Lung microvascular endothelial cell (primary cell): Measurements from ENCODE around the gene FAM180B. TPM values are rescaled to one million over a fixed set of nuclear protein-coding genes. Genes with fewer than 3 reads are reported as not detected.

Experiments used
- DNase-seq, 2 donors: peaks; one replicate each; pipeline versions ENCODE4 v3.0.0 to v3.0.0-alpha.2; 2010; ENCODE audit warnings: low read depth in 2 of 2
- total RNA-seq: library from RNA; depleted of rRNA; stranded (reverse); fragments of >200 nt; gene quantifications from 2 replicates; pipeline ENCODE4 v1.2.1, GENCODE V29; 2014

Gene FAM180B
- total RNA-seq, 1 donor from 2014 or later, result not detected

- peak in 1 of 2 donors; percentile 16 for DNase-seq
These were observed 20.3 kb upstream of the FAM180B start for GRCh38 chr11:47566149-47566698.

DNA sequence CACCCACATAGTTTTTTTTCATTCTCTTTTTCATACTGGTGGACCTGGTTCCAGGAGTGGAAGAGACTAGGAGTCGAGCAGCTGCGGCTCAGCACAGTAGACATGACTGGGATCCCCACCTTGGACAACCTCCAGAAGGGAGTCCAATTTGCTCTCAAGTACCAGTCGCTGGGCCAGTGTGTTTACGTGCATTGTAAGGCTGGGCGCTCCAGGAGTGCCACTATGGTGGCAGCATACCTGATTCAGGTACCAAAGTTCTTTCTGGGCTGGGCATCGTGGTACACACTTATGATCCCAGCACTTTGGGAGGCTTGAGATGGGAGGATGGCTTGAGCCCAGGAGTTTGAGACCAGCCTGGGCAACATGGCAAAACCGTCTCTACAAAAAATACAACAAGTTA, 16.8 kb upstream of the FAM180B start:
- DNase-seq, result no peak

DNA sequence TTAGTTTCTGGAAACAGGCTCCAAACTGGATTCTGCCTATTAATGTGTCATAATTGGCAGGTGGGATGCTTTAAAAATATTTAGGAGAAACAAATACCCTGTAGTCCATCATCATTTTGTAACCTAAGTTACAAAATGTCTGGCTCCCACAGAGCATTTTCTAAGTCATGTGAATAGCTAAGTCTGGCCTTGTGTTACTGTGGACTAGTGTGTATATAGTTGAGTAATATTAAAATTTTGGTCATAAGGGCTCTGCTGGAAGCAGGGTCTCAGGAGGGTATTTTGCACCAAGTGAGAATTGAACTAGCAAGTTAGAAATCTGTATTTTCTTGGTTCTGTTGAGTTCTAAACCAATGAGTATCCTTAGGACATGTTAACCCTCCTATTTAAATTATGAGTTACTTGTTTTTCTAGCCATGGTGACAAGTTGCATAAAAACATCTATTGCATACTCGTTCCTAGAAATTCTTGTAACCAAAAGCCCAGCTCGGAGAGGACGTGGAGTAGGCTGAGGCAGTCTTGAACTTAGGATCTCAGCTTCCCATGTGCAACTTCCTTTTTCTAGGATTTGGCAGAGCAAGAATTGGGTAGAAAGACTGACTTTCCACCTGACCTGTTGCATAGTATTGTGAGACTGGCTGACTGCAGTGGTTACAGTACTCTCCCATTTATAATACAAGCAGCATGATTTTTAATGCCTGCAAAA, 15.7 kb upstream of the FAM180B start:
- DNase-seq, result no peak

DNA sequence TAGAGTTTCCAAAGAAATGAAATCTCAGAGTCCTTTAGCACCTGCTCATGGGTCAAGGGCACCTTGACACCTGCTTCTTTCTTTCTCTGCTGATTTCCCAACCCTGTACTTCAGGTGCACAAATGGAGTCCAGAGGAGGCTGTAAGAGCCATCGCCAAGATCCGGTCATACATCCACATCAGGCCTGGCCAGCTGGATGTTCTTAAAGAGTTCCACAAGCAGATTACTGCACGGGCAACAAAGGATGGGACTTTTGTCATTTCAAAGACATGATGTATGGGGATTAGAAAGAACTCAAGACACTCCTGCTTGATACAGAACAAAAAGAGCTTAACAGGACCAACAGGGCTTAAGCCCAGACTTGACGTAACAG, 15.1 kb upstream of the FAM180B start:
- DNase-seq, result no peak

GRCh38 chr11:47571895-47572294, 14.6 kb upstream of the FAM180B start:
- peak in 1 of 2 donors; percentile 26 for DNase-seq

DNA sequence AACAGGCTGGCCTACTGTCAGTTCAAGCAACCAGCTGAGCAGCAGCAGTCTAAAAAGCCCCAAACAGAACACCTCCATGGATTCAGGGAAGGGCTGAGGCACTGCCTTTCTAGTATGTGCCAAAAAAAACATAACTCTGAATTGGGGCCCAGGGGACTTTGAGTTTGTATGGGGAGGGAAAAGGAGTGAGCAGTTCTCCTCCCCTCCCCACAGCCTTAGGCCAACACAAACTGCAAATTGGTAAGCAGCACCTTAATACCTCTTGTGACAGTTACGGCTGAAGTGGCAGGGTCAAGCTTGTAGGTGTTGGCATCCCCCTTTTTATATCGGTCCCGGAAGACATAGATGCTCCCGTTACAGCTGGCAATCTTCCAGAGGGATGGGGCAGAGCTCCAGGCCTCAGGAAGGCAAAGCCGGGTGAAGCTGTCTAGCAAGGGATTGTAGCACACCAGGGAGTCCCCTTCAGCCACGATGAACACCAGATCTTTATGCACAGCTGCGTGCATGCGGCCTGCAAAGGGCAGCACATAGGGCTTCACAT, 13.7 kb upstream of the FAM180B start:
- peak; percentile 7 to 29 for DNase-seq

GRCh38 chr11:47573321-47573720, 13.2 kb upstream of the FAM180B start:
- no peak for DNase-seq

DNA sequence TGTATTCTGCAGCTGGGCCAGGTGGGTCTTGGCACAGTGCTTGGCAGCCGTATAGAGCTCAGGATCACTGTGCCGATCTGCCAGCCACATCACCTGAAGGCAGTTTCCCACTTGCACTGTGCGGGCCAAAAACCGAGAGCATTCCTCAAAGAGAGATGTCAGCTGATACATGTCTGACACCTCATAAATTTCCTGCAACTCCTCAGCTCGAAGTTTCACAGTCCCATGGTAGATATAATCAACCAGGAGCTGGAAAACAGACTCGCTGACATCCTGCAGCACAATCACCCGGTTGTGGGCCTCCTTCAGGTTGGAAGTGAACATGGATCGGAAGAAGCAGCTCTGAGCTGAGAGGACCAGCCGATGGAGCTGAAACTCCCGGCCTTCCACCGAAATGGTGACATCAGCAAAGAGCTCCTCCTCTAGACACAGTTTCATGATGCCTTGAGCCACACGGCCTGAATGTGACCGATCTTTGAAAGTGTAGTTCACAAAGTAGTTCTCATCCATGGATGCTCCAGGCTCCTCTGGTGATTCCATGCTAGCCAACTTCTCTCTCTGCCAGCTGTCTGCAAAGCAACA, 8.9 kb upstream of the FAM180B start:
- no peak for DNase-seq

DNA sequence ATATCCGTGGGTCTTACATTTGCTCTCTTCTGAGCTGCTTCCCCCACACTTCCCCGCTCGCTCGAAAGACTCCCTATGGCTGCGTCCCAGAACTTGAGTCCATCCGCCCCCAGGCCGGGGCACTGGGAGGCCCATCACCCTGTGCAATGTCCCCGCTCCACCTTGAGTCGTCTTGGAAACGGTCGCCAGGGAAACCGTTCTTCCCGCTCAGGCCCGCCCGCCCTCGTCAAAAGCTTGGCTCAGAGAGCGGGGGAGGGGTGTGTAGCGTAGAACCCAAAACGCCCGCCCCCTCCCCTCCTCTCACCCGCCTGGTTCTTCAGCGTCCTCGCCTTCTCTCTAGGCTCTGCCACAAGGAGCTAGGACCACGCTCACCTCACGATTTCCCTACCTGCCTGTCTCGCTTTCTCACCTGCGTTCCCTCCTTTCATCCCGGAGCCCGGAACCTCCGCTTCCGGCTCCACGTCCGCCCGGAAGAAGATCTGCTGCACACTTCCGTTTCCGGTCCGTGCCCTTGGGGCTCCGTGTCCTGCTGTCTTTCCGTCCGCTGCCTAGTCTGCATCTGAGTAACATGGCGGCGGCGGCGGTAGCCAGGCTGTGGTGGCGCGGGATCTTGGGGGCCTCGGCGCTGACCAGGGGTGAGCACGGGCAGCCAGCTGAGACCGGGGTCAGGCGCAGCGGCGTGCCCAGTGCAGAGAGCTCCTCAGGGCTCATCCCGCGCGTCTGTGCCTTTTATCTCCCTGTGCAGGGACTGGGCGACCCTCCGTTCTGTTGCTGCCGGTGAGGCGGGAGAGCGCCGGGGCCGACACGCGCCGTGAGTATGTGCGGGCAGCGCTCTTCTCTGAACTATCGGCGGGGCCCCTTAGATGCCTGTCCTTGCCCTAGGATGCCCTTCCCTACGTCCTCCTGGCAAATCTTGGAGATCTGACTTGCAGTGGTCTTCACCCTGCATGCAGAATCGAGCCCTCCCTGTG, 7.7 kb upstream of the FAM180B start, which contains the start of the genes KBTBD4 and NDUFS3:
TSS of gene KBTBD4 (minus strand) at position 447 of the 971 bp plus-strand sequence. CDS start at position 428, 19 bp downstream.
TSS of gene NDUFS3 (plus strand) at position 551 of the 971 bp plus-strand sequence. CDS start at position 569, 18 bp downstream.
- DNase-seq, result peak; percentile 89 to 90

GRCh38 chr11:47583844-47584243, 2.6 kb upstream of the FAM180B start:
- DNase-seq, result no peak

DNA sequence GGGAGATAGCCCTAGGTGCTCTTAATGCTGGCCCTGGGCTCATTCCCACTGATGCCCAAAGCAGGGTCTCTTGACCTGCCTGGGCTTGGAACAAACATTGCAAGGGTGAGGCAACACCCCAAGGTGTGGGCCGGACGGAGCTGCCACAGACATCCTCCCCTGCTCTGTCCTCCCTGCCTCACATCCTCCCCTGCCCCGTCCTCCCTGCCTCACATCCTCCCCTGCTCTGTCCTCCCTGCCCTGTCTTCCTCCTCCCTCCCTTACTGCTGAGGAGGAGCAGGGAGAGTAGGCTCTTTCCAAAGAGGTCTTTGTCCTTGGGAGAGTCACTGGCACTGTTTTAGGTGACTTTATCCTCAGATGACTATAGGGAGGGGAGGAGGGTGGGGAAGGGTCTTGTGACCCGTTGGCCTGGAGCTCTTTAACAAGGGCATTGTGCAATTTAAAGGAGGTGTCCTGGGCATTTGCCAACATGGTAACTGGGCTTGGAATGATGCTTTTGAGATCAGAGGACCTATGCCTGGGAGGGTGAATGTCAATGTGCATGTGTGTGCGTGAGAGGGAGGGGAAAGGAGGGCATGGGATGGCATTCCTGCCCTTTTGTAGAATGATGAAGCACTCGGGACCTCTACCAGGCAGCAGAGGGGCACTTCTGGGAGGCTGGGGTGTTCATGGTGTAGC, 700 bp downstream of the FAM180B start:
- no peak for DNase-seq

DNA sequence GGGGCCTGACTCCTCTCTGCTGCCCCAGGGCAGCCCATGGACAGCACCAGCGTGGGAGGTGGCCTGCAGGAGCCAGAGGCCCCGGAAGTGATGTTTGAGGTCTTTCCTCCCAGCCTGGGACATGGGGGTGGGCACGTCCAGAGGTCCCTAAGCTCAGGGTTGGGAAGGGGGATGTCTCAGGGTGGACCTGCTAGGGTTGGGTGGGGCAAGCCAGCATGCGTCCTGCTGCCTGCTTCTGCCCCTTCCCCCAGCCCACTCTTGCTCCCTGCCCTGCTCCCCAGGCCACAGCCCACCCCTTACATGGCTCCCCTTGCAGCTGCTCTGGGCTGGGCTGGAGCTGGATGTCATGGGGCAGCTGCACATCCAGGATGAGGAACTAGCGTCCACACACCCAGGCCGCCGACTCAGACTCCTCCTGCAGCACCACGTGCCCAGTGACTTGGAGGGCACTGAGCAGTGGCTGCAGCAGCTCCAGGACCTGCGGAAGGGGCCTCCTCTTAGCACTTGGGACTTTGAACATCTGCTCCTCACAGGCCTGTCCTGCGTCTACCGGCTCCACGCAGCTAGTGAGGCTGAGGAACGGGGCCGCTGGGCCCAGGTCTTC, 1.3 kb downstream of the FAM180B start:
- no peak for DNase-seq

GRCh38 chr11:47589118-47589517, 2.6 kb downstream of the FAM180B start:
- no peak for DNase-seq

DNA sequence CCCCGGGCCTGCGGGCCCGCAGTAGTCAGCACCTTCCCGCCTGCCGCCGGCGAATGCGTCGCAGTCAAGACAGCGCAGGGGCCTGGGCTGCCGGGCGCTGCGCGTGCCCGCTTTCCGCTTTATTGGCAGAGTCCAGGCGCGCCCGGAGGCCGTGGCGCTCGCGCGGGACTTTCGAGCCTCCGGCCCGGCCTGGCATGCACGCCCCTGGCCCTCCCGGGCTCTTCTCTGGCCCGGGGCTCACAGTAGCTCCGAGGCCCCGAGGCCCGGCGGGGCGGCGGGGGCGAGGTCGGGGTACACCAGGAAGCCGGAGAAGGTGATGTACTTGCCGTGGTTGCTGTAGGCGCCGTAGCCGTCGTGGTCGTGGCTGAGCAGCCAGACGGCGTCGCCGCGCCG, 3.1 kb downstream of the FAM180B start:
- DNase-seq, result peak in 1 of 2 donors; percentile 37

GRCh38 chr11:47589977-47590861, 3.7 kb downstream of the FAM180B start:
- peak in 1 of 2 donors; percentile 21 for DNase-seq

- peak; percentile 60 to 71 for DNase-seq
These were observed 5.3 kb downstream of the FAM180B start for GRCh38 chr11:47591764-47592163.

DNA sequence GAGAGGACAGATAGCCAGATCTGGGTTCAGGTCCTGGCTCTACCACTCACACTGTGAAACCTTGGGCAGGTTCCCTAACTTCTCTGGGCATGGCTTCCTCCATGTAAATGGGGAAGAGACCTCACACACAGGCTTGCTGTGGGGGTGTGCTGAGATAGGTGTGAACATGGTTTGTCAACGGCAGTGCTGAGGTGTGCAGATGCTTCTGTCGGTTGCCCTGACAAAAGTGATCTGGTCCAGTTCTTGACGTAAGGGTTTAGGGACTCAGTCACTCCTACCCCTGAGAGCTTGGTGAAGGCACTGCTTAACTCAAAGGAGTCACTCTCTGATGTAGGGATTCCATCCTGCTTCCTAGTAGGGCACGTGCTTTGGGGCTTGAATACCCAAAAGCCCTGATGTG, 5.8 kb downstream of the FAM180B start:
- DNase-seq, result no peak

DNA sequence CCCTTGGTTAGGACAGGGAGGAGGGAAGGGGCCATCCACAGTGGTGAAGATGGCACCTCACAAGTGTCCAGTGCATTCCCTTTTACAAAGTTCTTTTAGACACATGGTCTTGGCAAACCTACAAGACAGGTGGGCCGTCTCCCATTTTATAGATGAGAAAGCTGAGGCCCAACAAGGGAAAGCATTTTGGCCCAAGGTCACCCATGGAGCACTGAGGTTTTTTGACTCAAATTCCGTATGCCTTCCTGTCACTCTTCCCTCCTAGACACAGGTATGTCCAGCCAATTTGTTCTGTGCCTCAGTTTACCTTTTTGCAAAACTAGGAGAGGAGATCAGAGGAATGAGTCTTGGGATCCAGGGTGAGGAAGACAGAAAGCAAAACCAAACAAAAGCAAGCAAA, 6.5 kb downstream of the FAM180B start:
- DNase-seq, result no peak

DNA sequence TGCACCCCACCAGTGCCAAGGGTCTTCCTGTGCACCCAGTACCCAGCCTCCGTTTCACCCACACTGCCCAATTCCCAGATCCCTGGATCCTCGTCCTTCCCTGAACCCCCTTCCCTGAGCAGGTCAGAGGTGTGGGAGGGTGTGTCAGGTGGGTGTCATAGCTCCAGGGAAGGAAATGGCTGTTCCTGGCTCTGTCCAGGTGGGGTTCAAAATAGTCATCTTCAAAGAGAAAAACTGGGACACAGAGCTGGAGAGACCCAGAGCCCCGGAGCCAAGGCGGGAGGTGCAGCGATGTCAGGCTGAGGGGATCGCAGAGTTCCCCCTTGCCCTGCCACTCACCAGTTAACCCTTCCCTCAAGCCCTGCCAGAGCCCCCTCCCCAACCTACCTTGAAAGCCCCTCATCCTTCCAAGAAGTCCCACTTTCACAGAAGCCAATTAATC, 7.0 kb downstream of the FAM180B start:
- DNase-seq, result no peak
